Astrocyte (in vitro differentiated cells and primary cell): Measurements from ENCODE around the gene BBS9.

Experiments used
- CTCF ChIP-seq: IDR thresholded peaks from 2 replicates; pipeline ENCODE4 v1.5.1; 2011; ENCODE audit warnings: low read depth, mild to moderate bottlenecking, inconsistent platforms, low read length, moderate library complexity; ENCODE audit not compliant: insufficient read depth
- EZH2 ChIP-seq: IDR thresholded peaks from 2 replicates; pipeline ENCODE4 v1.6.1; 2012; ENCODE audit warnings: mild to moderate bottlenecking, low read length, inconsistent platforms; ENCODE audit not compliant: insufficient read depth

GRCh38 chr7:33157781-33158180, 28.4 kb downstream of the BBS9 start:
- TF ChIP-seq CTCF (no peak), EZH2 (no peak)
